NCI-H460 (cell line): ENCODE data around the gene IGLON5. TPM values are rescaled to one million over a fixed set of nuclear protein-coding genes. Genes with fewer than 3 reads are reported as not detected.

ENCODE experiments used
- DNase-seq: peaks from one replicate; pipeline ENCODE4 v3.0.0-alpha.2; 2016; ENCODE audit warnings: low read depth; ENCODE audit errors: extremely low read depth
- polyA plus RNA-seq: library from polyadenylated mRNA; depleted of rRNA; stranded (reverse); fragments of >200 nt; gene quantifications from 2 replicates; pipeline ENCODE4 v1.2.3, GENCODE V29; 2014; cell fraction: nucleus; rRNA removed
- total RNA-seq: library from RNA; depleted of rRNA; stranded (reverse); fragments of >200 nt; shearing (Covaris generic); gene quantifications from 2 replicates; pipeline ENCODE4 v1.2.3, GENCODE V29; 2014; rRNA removed

Gene IGLON5
- total RNA-seq, result 0.66 TPM in 1 of 2 replicates, not detected in the other
- polyA plus RNA-seq, result not detected in 2 replicates

- DNase-seq, result no peak
Measured at GRCh38 chr19:51311351-51312257, at the start of gene IGLON5. TSS of gene IGLON5 (plus strand) at chr19:51311644. CDS start at chr19:51311848, 204 bp downstream.

GRCh38 chr19:51263808-51264207, 47.6 kb upstream of the IGLON5 start:
- DNase-seq, result no peak

- no peak for DNase-seq
Measured at GRCh38 chr19:51271067-51271466, 40.4 kb upstream of the IGLON5 start.

- DNase-seq, result no peak
Measured at GRCh38 chr19:51272183-51272810, 39.1 kb upstream of the IGLON5 start.

GRCh38 chr19:51274049-51274770, 37.2 kb upstream of the IGLON5 start:
- no peak for DNase-seq

GRCh38 chr19:51277112-51277511, 34.3 kb upstream of the IGLON5 start:
- DNase-seq, result no peak

GRCh38 chr19:51282335-51282734, 29.1 kb upstream of the IGLON5 start:
- DNase-seq, result no peak

- DNase-seq, result no peak
Measured at GRCh38 chr19:51285682-51286081, 25.8 kb upstream of the IGLON5 start.

- no peak for DNase-seq
Measured at GRCh38 chr19:51289635-51290034, 21.8 kb upstream of the IGLON5 start.

GRCh38 chr19:51292971-51293370, 18.5 kb upstream of the IGLON5 start:
- no peak for DNase-seq

GRCh38 chr19:51293571-51294210, 17.8 kb upstream of the IGLON5 start:
- DNase-seq, result no peak

- DNase-seq, result no peak
Measured at GRCh38 chr19:51294211-51294976, 17.1 kb upstream of the IGLON5 start.

GRCh38 chr19:51294977-51295375, 16.5 kb upstream of the IGLON5 start:
- no peak for DNase-seq

- DNase-seq, result no peak
Measured at GRCh38 chr19:51295382-51296126, 15.9 kb upstream of the IGLON5 start.

GRCh38 chr19:51296336-51297093, 14.9 kb upstream of the IGLON5 start:
- DNase-seq, result no peak

- no peak for DNase-seq
Measured at GRCh38 chr19:51297406-51297805, 14.0 kb upstream of the IGLON5 start.

GRCh38 chr19:51301266-51301665, 10.2 kb upstream of the IGLON5 start:
- no peak for DNase-seq

- no peak for DNase-seq
Measured at GRCh38 chr19:51305479-51305878, 6.0 kb upstream of the IGLON5 start.
